Fibroblast of the aortic adventitia (primary cell): ENCODE data around the gene TMEM52. TPM values are rescaled to one million over a fixed set of nuclear protein-coding genes. Genes with fewer than 3 reads are reported as not detected.

Experiments used
- DNase-seq: peaks from one replicate; pipeline ENCODE4 v3.0.0-alpha.2; 2010; ENCODE audit warnings: low read depth
- H3K4me3 ChIP-seq: 2 replicates; pipeline ENCODE4 v1.5.1; 2011; ENCODE audit warnings: low read depth, mild to moderate bottlenecking, control low read depth, low read length, moderate library complexity
- total RNA-seq: library from RNA; depleted of rRNA; stranded (reverse); fragments of >200 nt; gene quantifications from 2 replicates; pipeline ENCODE4 v1.2.3, GENCODE V29; 2012; ENCODE audit warnings: low replicate concordance
- TF ChIP-seq, protein P1 (sequence below): IDR thresholded peaks from 2 replicates; pipeline ENCODE4 v1.5.1; 2011; ENCODE audit warnings: mild to moderate bottlenecking, low read length, control low read depth, inconsistent platforms; ENCODE audit not compliant: insufficient read depth

Gene TMEM52
- total RNA-seq, 1 donor, result 0.72 TPM

DNA sequence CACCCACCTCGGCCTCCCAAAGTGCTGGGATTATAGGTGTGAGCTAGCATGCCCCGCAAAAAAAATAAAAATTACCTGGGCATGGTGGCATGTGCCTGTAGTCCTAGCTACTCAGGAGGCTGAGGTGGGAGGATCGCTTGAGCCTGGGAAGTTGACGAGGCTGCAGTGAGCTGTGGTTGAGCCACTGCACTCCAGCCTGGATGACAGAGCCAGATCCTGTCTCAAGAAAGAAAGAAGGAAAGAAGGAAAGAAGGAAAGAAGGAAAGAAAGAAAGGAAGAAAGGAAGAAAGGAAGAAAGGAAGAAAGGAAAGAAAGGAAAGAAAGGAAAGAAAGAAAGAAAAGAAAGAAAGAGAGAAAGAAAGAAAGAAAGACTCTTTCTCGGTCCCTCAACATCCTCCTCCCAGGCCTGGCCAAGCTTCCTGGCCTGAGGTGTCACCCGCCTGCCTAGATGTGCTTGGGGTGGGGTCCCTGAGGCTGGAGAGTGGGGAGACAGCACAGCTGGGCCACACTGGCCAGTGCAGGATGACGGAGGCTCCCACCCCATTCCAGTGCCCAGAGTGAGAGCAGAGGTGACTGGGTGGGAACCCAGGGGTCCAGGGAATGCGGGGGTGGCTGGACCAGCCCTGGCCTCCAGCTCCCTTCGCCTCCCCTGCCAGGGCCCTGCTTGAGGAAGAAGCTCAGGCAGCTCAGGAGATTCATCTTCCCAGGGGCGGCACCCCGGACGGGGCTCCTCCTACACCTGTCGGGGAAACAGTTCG, 18.0 kb downstream of the TMEM52 start:
- DNase-seq, result no peak
- TF ChIP-seq, protein P1, sequence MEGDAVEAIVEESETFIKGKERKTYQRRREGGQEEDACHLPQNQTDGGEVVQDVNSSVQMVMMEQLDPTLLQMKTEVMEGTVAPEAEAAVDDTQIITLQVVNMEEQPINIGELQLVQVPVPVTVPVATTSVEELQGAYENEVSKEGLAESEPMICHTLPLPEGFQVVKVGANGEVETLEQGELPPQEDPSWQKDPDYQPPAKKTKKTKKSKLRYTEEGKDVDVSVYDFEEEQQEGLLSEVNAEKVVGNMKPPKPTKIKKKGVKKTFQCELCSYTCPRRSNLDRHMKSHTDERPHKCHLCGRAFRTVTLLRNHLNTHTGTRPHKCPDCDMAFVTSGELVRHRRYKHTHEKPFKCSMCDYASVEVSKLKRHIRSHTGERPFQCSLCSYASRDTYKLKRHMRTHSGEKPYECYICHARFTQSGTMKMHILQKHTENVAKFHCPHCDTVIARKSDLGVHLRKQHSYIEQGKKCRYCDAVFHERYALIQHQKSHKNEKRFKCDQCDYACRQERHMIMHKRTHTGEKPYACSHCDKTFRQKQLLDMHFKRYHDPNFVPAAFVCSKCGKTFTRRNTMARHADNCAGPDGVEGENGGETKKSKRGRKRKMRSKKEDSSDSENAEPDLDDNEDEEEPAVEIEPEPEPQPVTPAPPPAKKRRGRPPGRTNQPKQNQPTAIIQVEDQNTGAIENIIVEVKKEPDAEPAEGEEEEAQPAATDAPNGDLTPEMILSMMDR, result no peak
- no peak overlapping the region for H3K4me3 ChIP-seq

DNA sequence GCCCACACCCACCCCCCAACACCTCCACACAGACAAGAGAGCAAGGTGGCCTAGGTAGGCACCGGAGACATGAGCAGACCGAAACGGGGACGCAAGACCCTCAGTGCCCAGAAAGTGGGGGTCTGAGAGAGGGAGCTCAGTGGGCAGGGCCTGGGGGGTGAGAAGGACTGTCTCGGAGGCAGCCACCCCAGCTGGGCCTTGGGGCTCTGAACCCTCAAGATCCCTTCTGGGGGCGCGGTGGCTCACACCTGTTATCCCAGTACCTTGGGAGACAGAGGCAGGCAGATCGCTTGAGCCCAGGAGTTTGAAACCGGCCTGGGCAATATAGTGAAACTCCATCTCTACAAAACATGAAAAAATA, 19.1 kb downstream of the TMEM52 start:
- no peak for DNase-seq
- TF ChIP-seq, protein P1, result no peak
- H3K4me3 ChIP-seq, result no peak overlapping the region

DNA sequence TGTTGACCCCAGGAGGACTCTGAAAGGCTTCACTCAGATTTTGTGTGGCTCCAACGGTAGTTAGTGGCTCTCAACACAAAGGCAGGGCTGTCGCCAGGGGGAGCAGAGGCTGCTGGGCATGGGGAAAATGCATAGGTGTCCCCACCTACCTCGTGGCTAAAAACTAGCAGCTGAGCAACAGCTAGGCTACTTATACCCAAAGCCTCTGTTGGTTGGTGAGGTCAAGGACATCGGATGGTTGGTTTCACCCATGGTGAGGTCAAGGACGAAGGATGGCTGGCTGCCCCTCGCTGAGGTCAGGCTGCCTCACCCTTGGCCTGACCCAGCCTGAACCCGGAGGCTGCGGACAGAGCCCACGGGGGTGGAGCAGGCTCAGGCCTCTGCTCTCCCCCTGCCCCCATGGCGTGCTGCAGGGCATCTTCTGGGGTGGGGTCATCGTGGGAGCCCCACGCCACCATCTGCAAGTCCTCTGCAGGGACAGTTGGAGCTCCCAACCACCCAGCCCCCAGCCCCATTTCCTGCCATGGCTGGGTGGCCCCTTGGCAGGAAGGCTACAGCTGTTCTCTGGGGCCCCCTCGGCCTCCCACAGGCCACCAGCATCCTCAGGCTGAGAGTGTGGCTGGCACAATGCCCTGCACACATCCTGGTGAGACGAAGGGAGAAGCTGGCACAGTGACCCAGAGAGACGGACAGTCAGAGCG, 19.7 kb downstream of the TMEM52 start:
- DNase-seq, result no peak
- no peak overlapping the region for H3K4me3 ChIP-seq
- TF ChIP-seq, protein P1, result no peak

DNA sequence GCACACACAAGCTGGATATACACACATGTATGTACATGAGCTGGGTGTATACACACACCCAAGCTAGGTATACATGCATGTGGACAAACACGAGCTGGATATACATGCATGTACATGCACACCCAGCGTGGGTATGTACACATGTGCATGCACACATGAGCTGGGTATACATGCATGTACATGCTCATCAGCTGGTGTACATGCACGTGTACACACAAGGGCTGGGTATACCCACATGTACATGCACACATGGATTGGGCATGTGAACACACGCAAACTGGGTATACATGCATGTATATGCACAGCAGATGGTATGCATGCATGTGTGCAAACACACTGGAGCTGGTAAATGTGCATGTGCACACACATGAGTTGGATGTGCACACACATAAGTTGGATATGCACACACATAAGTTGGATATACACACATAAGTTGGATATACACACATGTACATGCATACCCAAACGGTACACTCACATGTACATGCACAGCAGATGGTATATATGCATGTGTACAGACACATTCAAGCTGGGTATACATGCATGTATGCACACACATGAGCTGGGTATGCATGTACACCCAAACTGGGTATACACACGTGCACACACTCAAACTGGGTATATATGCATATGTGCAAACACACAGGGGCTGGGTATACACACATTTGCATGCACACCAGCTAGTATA, 20.7 kb downstream of the TMEM52 start:
- TF ChIP-seq, protein P1, result no peak
- H3K4me3 ChIP-seq, result no peak overlapping the region
- no peak for DNase-seq

DNA sequence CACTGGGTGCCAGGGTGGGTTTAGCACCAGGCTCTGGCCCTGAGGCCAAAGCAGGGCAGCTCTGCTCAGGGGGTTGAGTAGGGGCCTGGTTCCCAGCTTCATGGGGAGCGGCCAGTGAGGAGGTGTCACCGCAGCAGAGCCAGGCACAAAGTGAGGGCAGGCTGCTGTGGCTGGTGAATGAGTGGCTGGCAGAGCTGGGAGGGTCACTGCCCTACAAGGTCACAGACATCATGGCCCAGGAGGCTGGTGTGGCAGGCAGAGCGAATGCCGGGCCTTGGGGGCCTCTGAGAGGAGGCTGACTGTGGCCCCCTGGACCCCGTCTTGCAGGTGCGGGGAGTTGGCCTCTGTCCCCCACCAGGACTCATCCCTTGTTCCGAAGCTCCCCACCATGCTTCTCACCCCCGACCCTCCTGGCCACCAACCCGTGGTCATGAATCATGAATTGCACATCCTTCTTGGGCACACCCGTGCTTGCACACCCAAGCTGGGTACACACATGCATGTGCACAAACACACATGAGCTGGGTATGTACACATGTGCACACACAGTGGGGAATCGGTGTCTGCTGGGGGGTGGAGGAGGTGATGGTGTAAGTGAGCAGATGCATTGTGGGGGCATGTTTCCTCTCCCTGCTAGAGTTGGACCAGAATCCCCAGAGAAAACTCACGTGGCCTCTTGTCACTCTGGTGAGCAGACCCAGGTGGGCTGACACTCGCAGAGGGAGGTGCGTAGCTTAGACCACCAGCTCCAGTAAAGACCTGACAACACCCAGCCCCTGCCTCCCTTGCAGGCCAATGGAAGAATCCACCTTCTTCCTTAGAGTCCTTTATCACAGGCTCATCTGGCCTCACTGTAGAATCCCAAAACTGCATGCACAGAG, 23.4 kb downstream of the TMEM52 start:
- TF ChIP-seq, protein P1, result no peak
- no peak for DNase-seq

DNA sequence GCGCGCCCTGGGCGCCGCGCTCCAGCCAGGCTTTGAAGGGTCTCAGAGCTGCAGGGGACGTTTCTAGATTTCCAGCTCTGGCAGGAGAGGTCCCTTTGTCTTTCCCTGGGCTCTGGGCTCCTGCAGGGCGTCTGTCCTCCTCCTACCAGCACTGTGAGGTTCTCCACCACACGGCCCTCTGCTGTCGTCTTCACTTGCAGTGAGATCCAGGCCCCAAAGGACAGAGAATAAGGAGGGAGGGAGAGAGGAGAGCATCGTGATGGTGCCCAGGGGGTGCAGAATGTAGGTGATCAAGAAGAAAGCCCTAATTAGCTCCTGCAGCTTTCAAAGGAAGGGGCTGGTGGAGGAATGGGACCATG, 24.0 kb downstream of the TMEM52 start:
- TF ChIP-seq, protein P1, result no peak
- no peak overlapping the region for H3K4me3 ChIP-seq
- no peak for DNase-seq

More for the DNA sequence above, 23.4 kb downstream of the TMEM52 start:
- H3K4me3 ChIP-seq, result no peak overlapping the region
